GM19193 (cell line): ENCODE results near the gene RUNX2.

Source experiments
- POLR2A ChIP-seq: IDR thresholded peaks from 4 replicates; pipeline ENCODE4 v1.6.1; 2011; ENCODE audit not compliant: insufficient read depth, insufficient read length; ENCODE audit errors: extremely low read depth

Gene RUNX2

GRCh38 chr6:45445749-45446549, 117.8 kb downstream of the RUNX2 start:
- no peak for TF ChIP-seq POLR2A

GRCh38 chr6:45447005-45447404, 118.9 kb downstream of the RUNX2 start:
- TF ChIP-seq POLR2A, result no peak

- no peak for TF ChIP-seq POLR2A
These were observed 119.6 kb downstream of the RUNX2 start for GRCh38 chr6:45447716-45448115.

GRCh38 chr6:45448417-45449389, 120.6 kb downstream of the RUNX2 start:
- no peak for TF ChIP-seq POLR2A

- no peak for TF ChIP-seq POLR2A
These were observed 122.0 kb downstream of the RUNX2 start for GRCh38 chr6:45450132-45450531.

GRCh38 chr6:45450831-45451230, 122.7 kb downstream of the RUNX2 start:
- no peak for TF ChIP-seq POLR2A

- TF ChIP-seq POLR2A, result no peak
These were observed 126.1 kb downstream of the RUNX2 start for GRCh38 chr6:45454008-45454911.

- TF ChIP-seq POLR2A, result no peak
These were observed 127.3 kb downstream of the RUNX2 start for GRCh38 chr6:45455408-45455807.

GRCh38 chr6:45457141-45457540, 129.0 kb downstream of the RUNX2 start:
- no peak for TF ChIP-seq POLR2A

- no peak for TF ChIP-seq POLR2A
These were observed 130.5 kb downstream of the RUNX2 start for GRCh38 chr6:45458672-45459071.

GRCh38 chr6:45460166-45460565, 132.0 kb downstream of the RUNX2 start:
- TF ChIP-seq POLR2A, result no peak

GRCh38 chr6:45461486-45461885, 133.4 kb downstream of the RUNX2 start:
- TF ChIP-seq POLR2A, result no peak

- TF ChIP-seq POLR2A, result no peak
These were observed 134.3 kb downstream of the RUNX2 start for GRCh38 chr6:45462190-45463134.
